NCI-H1930 (cell line): Measurements from ENCODE around the gene IHH.

Experiments
- DNase-seq, 2 experiments: peaks; one replicate each; lab custom pipeline; 2025; lab: John Stamatoyannopoulos, UW

IHH gene

DNA sequence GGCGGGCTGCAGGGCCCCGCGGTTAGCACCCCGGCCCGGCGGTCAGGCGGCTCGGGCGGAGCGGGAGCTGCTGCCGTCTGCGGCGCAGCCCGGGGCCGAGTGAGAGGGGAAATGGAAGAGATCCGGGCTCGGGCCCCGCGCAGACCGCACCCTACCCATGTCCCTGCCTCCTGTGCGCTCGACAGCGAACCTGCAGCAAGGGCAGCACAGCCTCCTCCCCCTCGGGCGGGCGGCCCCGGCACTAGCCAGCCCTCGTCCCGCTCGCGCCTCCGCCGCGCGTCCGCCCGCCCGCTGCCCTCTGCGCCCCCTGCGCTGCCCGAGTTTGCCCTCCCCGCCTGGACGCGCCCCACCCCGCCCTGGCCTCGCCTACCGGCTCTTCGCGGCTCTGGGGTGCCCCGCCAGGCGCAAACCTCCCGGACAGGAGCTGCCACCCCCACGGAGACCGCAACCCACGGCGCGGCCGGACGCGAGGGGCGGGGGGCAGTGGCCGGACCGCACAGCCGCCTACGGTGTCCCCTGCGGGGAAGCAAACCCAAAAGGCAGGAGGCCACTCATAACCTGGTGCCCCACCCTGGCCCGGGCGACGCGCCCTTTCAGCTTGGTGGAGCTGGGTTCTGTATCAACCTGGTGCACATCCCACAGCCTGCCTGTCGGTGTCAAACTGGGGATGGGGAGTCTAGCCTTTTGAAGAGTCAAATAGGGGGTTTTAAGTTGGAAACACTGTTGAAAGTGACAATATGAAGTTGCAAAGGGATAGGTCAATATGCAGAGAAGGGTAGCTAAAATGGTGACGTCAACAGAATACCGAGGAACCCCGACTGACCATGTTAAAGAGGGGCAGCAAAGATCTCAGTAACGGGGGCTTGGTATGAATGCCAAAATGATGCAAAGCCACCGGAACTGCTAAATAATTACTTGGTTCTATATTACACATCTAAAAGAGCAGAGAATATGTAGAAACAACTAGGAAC lies at the start of gene IHH:
Gene IHH, minus strand, starts transcription at position 101 of the 971 bp plus-strand sequence. CDS start 454 bp downstream, outside the sequence.
- no peak for DNase-seq

DNA sequence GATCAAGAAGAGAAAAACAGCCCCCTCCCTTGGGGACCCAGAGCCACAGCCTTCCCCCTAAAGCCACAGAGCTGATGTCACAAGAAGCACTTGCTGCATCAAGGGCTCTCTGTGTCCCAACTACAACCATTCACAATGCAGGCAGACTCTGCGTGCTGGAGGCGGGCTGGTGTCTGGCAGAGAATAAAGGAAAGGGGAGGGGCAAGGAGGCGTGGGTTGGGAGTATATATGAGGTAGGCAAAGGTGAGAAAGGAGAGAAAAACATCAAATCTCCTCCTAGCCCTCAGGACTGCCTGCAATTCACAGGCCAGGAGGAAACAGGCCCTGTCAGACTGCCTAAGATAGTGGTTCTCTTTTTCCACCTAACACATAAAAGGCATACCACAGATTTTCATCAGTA lies 48.8 kb upstream of the IHH start:
- no peak for DNase-seq

DNA sequence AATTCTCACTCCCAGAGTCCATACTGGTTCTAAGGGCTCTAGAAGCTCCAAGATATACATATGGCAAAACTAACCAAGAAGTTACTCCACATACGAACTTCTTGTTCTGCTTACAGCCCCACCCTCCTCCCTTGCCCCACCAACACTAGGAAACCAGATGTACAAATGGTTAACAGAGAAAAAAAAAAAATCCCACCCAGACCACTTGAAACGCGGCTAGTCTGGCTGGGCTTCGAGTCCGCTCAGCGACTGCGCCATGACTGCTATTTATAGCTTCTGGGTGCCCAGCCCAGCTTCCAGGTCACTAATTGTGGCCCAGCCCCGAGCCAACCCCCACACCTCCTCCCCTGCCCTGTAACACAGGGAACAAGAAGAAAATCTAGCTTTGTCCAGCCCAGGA lies 47.0 kb upstream of the IHH start:
- no peak for DNase-seq

DNA sequence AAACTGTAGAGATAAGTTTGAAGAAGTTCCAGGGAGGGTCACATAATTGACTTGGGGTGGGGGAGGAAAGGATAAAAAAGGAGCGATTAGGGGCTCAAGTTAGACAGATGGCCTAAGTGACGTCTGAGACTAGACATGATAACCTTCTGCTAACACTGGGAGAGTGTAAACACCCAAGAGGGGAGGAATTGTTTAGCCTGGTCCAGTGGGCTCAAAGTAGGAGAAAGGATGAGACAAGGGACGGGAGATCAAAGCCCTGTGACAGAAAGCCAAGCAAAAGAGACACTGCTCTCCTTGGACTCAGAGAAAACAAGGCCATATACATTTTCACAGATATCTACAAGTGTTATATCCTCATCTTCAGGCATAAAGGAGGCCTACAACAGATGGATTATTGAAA lies 45.5 kb upstream of the IHH start:
- DNase-seq, result no peak

DNA sequence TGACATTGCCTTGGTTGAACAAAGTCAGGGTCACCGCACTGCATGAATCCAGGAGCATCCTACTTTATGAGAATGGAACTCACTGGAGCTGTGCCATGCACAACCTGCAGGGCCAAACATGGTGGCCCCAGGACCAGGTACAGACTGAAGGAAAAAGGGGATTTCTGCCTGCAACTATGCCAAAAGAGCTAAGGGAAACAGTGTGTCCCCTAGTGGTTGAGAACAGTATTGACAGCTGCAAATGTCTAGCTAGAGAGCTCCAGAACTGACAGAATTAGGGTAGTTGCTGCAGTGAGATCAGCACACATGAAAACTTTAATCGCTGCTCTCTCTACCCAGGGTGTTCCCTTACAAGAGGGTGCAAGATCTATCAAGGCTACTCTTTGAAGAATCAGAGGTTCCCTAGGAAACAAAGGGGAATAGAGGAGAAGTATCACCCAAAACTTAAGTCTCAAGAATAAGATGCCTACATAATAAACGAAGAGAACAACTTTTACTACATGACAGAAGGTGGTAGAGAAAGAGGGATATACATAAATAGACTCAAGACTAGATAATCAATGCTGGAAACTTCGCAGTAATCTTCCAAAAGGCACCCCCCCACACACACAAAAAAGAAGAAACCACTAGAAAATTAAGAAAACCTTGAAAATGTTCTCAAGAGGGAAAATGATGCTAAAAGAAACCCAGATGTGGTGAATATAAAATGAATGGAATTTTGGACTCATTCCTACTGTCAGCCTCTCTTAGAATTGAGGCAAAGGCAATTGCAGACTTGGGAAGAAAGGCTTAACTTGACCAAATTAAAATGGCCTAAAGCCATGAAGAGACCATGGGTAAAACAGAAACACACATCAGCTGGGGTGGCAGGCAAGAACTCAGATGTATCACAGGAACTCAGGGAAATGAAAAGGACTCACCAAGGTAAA lies 43.6 kb upstream of the IHH start:
- DNase-seq, result peak in 1 of 2 experiments; percentile 13

DNA sequence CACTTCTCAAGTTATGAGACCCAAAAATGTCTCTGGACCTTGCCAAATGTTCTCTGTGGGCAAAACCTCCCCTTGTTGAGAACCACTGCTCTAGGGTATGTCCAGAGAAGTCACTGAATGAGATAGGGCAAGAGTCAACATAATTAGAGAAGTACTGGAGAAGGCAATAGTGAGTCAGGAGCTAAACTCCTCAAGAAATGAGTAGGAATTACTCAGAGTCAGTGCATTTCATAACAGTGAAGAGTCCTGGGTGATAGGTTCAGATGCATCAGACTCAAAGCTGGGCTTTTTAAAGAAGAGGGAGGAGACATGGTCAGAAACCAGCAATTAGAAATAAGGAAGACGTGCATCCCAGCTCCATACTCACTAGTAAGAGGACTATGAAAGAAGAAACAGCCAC lies 38.6 kb upstream of the IHH start:
- DNase-seq, result no peak

DNA sequence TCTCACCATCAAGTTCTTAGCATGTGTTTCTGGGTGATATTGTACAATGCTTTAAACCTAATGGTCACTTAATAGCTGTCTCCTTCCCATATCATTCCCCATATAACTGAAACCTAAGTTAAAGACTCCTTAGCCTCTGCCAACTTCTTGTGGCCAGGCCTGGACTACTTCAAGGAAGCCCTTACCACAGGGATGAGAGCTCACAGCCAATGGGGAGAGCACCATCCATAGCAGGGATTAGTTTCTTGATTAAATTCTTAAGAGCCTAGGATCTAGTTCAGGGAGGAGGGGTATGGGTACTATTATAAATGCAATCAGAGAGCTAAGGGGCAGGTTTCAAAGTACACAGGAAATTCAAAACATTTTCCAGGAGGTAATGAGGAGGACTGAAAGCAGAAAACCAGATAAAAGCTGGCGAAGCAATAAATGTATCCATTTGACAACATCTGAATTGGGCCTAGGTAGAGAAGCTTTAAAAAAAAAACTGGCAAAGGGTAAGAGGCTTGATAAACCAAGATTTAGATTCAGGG lies 34.8 kb upstream of the IHH start:
- DNase-seq, result no peak

DNA sequence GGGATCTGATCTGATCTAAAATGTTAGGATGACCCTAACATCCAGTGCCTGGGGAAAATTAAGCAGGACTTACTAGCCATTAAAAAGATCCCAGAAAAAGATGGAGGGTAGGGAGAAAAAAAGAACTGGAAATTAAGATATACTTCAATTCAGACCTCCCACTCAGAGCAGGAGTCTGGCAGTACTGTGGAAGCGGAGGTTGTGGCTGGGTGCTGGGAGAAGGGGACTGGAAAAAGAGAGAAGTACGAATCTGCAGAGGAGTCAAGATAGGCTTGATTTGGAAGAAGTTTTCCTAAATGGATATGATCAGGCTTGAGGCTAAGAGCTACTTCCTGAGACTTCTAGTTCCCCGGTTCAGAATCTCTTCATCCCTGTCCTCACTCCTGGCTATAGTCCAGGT lies 33.5 kb upstream of the IHH start:
- DNase-seq, result no peak

DNA sequence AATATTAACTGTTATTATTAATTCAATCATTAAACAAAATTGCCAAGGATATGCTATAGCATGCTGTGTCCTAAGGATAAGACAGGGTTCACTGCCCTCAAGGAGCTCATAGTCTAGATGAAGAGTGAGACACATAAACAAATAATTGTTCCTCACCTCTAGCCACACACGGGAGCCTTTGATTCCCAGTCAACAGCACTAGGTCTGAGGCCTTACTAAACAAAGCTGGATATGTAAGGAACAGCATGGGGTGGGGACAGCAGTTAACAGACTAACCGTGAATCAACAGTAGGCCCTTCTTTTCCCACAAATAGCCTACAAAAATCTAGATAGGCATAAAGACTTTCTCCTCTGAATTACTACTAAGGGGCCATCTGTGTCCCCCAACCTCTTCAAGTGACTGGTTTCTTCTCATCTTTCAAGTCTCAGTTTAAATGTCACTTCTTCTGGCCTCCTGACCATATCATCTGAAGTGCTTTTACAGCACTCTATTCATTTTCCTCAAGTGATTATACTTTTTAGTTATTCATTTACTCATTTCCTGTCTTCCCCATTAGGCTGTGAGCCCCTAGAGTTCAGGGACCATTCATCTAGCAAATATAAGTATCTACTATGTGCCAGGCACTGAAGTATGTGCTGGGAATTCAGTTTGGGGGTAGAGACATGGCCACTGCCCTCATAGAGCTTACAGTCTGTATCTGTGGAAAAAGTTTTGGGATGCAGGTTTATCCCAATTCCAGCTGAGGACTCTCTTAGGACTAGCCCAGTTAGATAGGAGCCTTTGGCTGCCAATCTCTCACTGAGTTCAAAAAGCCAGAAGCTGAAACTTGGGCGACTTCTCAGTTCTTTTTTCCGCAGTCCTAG lies 29.9 kb upstream of the IHH start:
- no peak for DNase-seq

DNA sequence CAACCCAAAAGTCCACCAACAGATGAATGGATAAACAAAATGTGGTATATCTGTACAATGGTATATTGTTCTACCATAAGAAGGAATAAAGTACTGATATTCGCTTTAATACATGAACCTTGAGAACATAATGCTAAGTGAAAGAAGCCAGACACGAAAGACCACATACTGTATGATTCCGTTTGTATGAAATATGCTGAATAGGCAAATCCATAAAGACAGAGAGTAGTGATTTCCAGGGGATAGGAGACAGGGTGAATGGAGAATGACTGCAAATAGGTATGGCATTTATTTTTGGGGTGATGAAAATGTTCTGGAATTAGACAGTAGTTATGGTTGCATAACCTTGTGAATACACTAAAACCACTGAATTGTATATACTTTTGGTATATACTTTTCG lies 28.6 kb upstream of the IHH start:
- DNase-seq, result no peak

DNA sequence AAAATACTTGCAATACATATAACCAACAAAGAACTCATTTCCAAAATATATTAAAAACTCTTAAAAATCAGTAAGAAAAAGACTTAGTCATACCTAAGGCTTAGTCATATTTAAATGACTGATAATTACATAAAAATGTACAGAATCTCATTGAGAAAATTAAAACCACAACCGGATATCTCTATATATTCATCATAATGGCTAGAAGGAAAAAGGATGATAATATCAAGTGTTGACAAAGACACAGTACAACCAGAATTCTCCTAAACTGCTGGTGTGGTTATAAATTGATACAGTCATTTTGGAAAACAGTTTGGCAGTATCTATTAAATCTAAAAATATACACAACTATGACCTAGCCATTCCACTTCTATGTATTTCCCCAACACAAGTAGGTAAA lies 27.1 kb upstream of the IHH start:
- DNase-seq, result no peak

DNA sequence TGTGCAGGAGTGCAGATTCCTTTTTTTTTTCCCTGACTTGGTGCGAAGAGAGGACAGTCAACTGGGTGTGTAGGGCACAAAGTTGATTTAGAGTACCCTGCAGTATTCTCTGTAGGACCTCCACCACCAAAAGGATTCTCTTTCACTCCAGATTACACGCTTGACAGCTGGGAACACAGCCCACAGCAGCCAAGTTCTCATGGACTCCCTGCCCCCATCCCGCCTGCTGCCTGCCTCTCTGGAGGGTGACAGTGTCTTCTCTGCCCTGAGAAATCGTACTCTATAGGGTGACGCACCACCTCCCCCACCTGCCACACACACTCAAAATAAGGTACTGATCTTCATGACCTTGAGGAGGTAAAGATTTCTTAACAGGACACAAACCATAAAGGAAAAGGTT lies 26.6 kb upstream of the IHH start:
- no peak for DNase-seq

DNA sequence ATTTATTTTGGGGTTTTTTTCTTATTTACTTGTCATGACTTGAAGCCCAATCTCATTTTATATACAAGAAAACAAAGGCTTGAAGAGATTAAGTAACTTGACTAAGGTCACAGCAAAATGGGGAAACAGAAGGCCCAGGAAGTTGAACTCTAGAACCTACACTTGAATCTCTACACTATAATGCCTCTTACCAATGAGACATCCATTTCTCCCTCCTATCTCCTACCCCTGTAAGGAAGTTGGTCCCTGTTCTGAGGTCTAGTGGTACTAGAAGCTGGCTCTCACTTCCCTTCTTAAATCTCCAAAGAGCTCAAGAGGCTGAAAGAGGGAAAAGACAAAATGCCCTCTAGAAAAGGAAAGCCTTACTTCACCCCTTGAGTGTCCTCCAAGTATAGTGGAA lies 25.5 kb upstream of the IHH start:
- no peak for DNase-seq

DNA sequence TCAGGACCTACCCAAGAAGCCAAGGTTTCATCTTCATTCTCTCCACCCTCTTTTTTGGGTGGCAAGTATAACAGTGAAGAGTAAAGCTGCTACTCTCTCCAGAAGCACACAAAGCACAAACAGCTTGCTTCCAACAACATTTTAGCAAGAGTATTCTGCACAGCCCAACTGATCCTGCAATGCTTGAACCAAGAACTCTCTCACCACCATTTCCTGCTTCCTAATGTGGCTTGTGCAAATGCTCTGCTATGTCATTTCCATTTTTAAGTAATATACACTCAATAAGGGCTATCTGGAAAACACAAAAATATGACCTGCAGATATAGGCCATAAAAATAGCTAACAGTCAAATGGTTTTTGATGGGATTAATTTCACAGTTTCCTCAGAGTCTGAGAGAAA lies 24.1 kb upstream of the IHH start:
- DNase-seq, result no peak

DNA sequence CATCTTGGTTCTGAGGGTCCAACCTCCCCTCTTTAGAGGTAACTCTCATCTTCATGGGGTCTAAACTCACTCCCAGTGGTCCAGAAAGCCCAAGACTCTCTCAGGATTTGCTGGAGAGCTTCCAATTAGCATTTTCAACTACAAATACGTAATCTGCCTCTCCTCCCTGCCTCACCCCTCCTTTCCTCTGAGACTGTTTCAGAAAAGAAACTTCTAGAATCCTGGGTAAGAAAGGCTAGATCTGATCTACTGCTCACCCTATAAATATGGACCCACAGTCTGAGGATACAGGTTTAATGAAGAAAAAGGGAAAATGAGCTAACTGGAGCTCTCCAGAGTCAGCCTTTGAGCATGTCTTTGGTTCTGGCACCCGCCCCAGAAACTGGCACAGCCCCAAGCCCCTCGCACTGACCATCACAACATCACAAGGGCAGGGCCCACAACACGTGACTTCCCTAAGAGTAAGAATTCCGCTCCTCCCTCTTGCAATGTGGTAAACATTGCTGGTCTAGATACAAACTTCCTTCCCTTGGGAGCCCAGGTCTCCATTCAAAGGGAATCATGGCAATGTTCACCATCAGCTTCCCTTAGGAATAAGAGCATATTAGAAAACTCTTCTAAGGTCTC lies 21.7 kb upstream of the IHH start:
- DNase-seq, result no peak

DNA sequence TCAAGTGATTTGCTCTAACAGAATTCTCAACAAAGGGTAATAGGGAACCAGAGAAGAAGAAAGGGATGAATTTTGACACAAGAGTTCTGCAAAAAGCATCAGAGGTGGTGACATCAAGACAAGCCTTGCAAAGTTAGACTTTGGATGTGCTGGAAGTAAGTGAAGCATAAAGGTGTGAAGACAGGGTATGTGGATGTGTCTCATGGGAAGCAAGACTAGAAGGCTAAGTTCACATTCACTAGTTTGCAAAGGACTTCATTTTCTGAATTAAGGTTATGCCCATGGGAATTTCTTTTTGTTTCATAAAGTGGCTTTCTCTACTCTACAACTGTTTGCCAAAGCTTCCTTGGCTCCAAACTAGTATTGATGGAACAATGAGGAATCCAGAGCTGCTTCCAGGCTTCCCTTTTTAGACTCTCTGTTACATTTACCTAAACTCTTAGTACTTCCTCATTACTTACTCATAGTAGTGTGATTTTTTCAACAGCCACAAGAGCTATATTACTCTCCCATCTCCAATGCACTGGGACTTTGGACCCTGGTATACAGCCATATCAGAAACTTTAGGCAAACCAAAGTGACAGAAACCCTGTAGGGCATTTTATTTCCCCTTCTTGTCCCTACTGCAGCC lies 21.1 kb upstream of the IHH start:
- no peak for DNase-seq

DNA sequence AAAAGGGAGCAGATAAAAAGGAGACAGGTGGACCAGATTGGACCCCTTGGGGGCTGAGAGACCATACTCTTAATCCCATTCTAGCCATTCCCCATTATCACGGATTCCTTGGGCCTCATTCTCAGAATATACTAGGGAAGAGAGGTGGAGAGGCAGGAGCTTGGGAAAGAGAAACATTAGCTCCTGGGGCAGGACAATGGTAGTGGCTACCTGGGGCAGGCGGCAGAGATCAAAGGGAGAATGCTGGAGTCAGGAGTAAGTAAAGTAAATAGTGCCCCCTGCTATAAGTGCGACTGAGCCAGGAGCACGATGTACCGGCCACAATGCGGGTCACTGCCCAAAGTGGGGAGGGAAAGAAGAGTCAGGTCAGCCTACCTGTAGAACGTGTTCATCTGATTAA lies 20.4 kb upstream of the IHH start:
- no peak for DNase-seq

DNA sequence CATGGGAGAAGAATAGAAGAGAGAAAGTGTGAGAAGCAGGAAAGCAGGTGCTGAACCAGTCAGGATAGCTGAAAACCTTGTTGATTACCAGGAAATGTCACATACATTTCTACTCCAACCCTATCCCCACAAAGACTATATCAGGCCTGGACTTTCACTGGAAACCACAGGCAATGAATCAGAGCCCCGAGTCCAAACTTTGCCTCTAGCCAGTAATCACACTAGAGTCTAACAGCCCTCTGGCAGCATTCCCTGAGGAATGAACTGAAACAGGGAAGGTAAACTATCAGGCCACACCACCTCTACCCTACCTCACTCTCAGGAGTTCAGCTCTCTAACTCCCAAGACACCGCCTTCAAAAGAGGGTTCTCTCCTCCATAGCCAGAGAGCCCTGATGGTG lies 18.7 kb upstream of the IHH start:
- no peak for DNase-seq

DNA sequence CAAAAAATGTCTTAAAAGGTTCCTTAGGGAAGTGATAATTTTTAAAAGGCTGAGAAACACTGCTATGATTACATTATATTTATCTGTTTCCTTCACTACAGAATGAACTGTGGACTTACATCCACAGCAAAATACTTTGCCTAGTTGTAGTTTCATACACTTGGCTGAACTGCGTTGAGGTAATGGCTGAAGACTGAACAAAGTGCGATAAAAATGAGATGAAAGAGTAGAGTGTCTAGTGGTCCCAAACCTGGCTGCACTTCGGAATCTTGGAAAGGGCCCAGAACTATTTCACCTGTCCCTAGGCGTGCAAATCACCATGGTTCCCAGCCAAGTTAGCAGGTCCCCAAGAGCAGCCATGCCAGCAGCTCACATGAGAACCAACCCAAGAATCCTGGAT lies 18.2 kb upstream of the IHH start:
- no peak for DNase-seq

DNA sequence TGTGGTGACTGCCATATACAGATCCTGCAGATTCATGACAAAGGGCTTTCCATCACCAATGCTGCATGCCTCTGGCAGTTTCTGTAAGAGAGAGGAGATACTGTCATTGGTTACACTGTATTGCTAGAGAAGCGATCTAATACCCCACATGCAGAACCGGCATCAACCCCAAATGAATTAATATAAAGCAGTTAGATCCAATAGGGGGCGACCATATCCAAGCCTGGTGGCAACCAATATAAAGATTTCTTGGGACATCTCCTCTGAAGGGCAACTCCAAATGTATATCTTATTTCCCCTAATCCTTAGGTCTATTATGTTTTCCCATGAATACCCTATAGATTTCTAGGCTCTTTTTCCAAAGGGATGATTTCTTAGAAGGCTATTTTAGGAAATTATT lies 17.4 kb upstream of the IHH start:
- no peak for DNase-seq

DNA sequence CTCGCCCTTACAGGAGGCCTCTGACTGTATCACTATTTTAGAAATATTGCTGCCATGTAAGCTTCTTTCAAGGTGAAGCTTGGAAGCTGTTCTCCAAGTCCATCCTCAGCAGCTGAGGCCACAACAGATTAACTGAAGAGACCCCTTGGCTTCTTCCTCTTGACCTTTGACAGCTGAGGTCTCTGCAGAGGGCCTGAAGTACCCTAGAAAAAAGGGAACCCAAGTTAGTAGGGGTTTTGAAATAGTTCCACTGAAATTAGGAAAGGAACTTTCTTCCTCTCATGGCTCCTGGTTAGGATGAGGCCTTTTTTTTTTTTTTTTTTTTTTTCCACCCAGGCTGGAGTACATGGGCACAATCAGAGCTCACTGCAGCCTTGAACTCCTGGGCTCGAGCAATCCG lies 15.5 kb upstream of the IHH start:
- DNase-seq, result no peak
